ENCODE data around the gene PHLDB2. TPM values are rescaled to one million over a fixed set of nuclear protein-coding genes. Genes with fewer than 3 reads are reported as not detected.

Gene PHLDB2
- total RNA-seq, 1 experiment from 2014 or later, result 39.6 TPM

- Histone ChIP-seq H3K27me3 (ENCODE audit: control insufficient read depth, insufficient read depth, low read length) (no peaks in the 10 kb centered on the region), H3K4me3 (ENCODE audit: insufficient read depth, low read depth, low read length) (no peak overlapping the region), H3K36me3 (replicated peaks; ENCODE audit: control insufficient read depth, insufficient read depth, low read length) (no peaks in the 10 kb centered on the region)
- no peak for DNase-seq
Observed at GRCh38 chr3:111961461-111962164, 102.5 kb downstream of the PHLDB2 start.

DNA sequence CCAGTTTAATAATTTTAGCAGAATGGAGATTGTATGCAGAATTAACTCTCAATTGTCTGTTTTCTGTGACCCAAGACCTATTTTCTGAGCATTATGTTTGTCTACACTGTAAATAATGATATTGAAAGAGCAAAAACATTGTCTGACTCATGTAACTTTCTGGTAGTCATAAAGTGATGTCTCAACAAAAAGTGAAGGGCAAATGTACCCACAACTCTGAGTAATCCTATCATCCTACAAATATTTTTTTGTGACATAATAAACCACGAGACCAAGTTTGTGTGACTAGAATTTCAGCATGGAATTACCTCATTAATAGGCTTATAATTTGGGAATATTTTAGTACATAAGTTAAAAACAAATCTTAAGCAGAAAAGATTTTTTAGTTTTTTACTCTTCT lies 104.4 kb downstream of the PHLDB2 start:
- H3K27me3 ChIP-seq (ENCODE audit: control insufficient read depth, insufficient read depth, low read length), result no peaks in the 10 kb centered on the region
- DNase-seq, result no peak
- no peak overlapping the region for H3K4me3 ChIP-seq (ENCODE audit: insufficient read depth, low read depth, low read length)
- no peaks in the 10 kb centered on the region for H3K36me3 ChIP-seq (replicated peaks; ENCODE audit: control insufficient read depth, insufficient read depth, low read length)

- no peak for DNase-seq
- Histone ChIP-seq H3K4me3 (ENCODE audit: insufficient read depth, low read depth, low read length) (no peak overlapping the region), H3K36me3 (replicated peaks; ENCODE audit: control insufficient read depth, insufficient read depth, low read length) (no peaks in the 10 kb centered on the region), H3K27me3 (ENCODE audit: control insufficient read depth, insufficient read depth, low read length) (no peaks in the 10 kb centered on the region)
Observed at GRCh38 chr3:111965484-111965883, 106.4 kb downstream of the PHLDB2 start.

- no peaks in the 10 kb centered on the region for H3K36me3 ChIP-seq (replicated peaks; ENCODE audit: control insufficient read depth, insufficient read depth, low read length)
- H3K27me3 ChIP-seq (ENCODE audit: control insufficient read depth, insufficient read depth, low read length), result no peaks in the 10 kb centered on the region
- no peak overlapping the region for H3K4me3 ChIP-seq (ENCODE audit: insufficient read depth, low read depth, low read length)
- DNase-seq, result no peak
Observed at GRCh38 chr3:111967068-111967467, 108.0 kb downstream of the PHLDB2 start.

DNA sequence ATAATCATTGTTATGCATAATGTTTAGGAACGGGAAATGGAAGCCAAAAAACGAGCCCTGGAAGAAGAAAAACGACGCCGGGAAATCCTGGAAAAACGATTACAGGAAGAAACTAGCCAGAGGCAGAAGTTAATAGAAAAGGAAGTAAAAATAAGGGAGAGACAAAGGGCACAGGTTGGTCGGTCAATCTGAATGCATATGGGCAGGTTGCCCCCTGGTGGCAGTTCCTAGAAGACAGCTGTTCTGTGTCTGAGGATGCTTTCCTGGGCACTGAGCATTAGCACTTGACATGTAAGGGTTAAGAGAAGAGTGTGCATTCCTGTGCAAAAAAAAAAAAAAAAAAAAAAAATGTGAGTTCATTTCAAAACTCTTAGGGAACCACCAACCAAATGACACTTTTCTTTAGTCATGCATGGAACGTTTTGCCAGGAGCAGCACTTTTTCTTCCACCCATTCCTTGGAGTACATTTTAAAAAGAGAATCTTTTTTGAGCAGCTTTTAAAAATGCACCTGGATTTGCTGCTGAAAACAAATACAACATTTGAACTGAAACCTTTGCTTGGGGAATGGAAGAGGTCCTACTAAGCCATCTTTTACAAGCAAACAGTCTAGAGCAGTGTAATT lies 108.7 kb downstream of the PHLDB2 start:
- H3K36me3 ChIP-seq (replicated peaks; ENCODE audit: control insufficient read depth, insufficient read depth, low read length), result no peaks in the 10 kb centered on the region

DNA sequence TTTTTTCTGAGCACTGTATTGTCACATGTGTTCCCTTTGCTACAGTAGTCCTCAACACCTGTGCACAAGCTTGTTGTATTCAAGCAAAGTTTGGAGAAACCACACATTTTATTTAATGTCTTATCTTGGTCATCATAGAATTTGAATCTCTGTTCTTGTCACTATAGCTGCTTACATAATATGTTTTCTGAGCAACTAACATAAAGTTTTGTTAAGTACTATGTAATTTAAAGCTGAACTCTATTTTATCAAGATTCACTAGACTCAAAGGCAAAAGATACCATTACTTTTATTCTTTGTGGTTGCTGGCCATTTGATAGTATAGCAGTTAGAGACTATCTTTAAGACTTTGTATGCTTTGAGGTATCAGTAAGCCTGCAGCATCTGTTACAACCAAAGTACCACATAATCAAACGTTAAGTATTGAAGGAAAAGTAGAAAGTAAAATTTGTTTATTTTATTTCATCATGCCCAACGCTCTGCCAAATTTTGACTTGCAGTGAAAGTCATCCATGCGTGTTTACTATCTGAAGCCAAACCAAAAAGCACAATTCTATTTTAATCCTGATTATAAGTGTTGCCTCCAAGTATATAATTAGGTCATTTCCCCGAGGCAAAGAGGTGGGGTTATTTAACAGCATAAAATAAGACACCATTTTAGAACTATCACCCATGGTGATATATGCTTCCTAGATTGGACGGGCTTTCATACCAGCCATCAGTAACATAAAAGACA lies 109.4 kb downstream of the PHLDB2 start:
- Histone ChIP-seq H3K27me3 (ENCODE audit: control insufficient read depth, insufficient read depth, low read length) (no peaks in the 10 kb centered on the region), H3K36me3 (replicated peaks; ENCODE audit: control insufficient read depth, insufficient read depth, low read length) (no peaks in the 10 kb centered on the region), H3K4me3 (ENCODE audit: insufficient read depth, low read depth, low read length) (no peak overlapping the region)
- no peak for DNase-seq

More for the DNA sequence above, 108.7 kb downstream of the PHLDB2 start:
- H3K27me3 ChIP-seq (ENCODE audit: control insufficient read depth, insufficient read depth, low read length), result no peaks in the 10 kb centered on the region
- no peak overlapping the region for H3K4me3 ChIP-seq (ENCODE audit: insufficient read depth, low read depth, low read length)
- DNase-seq, result no peak

DNA sequence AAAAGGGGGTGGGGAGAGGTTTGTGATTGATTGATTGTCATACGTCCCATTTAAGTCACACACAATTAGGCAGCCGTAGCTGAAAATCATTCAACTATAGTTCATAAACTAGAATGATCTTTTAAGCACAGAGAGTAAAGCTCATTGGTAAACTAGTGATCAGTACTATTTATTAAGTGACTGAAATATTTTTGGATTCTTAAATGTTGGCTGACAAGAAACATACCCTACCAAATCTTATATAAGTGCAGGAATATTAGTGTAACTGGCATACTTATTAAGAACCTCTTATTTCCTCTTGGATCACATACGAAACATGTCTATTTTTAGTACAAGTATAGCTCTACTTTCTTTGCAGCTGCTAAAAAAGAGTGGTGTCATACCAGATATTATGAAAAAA lies 111.3 kb downstream of the PHLDB2 start:
- Histone ChIP-seq H3K36me3 (replicated peaks; ENCODE audit: control insufficient read depth, insufficient read depth, low read length) (no peaks in the 10 kb centered on the region), H3K27me3 (ENCODE audit: control insufficient read depth, insufficient read depth, low read length) (no peaks in the 10 kb centered on the region), H3K4me3 (ENCODE audit: insufficient read depth, low read depth, low read length) (no peak overlapping the region)
- no peak for DNase-seq

GRCh38 chr3:111971533-111972130 lies 112.6 kb downstream of the PHLDB2 start:
- H3K27me3 ChIP-seq (ENCODE audit: control insufficient read depth, insufficient read depth, low read length), result no peaks in the 10 kb centered on the region
- no peak overlapping the region for H3K4me3 ChIP-seq (ENCODE audit: insufficient read depth, low read depth, low read length)
- H3K36me3 ChIP-seq (replicated peaks; ENCODE audit: control insufficient read depth, insufficient read depth, low read length), result no peaks in the 10 kb centered on the region
- no peak for DNase-seq

DNA sequence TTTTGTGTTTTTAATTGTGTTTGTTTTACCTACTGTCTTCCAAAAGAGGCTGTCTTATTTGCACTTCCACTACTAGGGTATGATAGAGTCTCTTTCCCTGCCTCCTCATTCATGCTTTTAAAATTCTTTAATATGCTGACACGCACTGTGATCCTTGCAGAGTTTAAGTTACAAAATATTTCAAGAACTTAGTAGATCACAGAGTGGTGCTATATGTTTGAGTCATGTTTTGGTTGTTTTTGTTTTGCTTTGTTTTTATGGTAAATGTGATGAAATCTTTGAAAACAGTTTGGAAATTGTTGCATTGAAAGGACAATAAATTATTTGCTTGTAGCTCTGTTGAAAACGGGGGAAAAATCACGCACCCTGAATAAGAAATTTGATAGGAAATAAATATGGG lies 113.8 kb downstream of the PHLDB2 start:
- no peak for DNase-seq
- no peak overlapping the region for H3K4me3 ChIP-seq (ENCODE audit: insufficient read depth, low read depth, low read length)
- H3K36me3 ChIP-seq (replicated peaks; ENCODE audit: control insufficient read depth, insufficient read depth, low read length), result no peaks in the 10 kb centered on the region
- no peaks in the 10 kb centered on the region for H3K27me3 ChIP-seq (ENCODE audit: control insufficient read depth, insufficient read depth, low read length)

GRCh38 chr3:111975131-111975530 lies 116.1 kb downstream of the PHLDB2 start:
- Histone ChIP-seq H3K27me3 (ENCODE audit: control insufficient read depth, insufficient read depth, low read length) (no peaks in the 10 kb centered on the region), H3K4me3 (ENCODE audit: insufficient read depth, low read depth, low read length) (no peak overlapping the region), H3K36me3 (replicated peaks; ENCODE audit: control insufficient read depth, insufficient read depth, low read length) (no peaks in the 10 kb centered on the region)
- no peak for DNase-seq

DNA sequence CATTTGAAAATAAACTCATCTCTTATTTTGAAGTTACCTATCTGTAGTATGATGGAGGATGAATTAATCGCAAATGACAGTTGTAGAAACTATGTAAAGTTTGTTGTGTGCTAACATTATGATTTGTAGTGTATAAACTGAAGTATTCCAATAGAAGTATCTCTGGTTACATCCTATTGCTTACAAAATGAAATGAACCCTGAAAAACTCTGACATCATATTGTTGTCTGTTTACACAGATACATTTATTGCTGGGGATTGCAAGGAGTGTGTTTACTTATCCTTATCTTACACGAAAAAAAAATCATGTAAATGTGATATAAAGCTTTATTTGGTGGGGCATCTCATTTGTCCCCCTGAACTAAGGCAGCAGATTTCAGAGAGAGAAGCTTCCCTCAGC lies 117.2 kb downstream of the PHLDB2 start:
- Histone ChIP-seq H3K27me3 (ENCODE audit: control insufficient read depth, insufficient read depth, low read length) (no peaks in the 10 kb centered on the region), H3K36me3 (replicated peaks; ENCODE audit: control insufficient read depth, insufficient read depth, low read length) (no peaks in the 10 kb centered on the region), H3K4me3 (ENCODE audit: insufficient read depth, low read depth, low read length) (no peak overlapping the region)
- no peak for DNase-seq

DNA sequence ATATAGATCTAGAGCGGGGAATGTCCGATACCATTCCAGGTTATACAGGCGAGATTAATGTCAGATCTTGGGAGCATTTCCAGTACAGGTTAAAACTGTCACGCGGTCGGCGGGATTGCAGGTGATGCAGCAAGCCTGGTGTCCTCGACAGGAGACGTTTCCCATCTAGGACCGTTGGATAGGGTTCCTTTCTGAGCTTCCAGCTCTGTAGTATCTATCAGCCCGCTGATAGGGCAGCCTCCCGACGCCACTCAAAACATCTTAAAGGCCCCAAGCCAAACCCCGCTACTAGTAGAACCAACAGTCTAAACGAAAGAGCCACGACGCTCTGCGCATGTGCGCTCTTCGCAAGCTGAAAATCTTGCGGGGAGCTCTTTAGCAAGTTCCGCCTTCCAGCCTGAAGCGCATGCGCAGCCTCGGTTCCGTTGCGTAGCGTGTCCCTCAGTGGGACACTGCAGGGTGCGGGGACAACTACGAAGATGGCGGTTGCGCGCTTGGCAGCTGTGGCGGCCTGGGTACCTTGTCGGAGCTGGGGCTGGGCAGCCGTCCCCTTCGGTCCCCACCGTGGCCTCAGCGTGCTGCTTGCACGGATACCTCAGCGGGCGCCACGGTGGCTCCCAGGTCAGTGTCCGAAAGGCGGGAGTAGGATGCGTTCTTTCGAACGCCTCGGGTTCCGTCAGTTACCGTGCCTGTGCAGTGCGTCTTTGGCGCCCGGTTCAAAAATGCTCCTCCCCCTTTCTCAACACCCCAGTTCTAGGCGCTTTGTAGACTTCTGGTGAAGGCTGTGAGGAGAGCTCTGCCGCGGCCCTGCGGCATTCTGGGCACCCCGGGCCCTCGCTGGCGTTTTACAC lies 119.7 kb downstream of the PHLDB2 start, which contains the start of gene ABHD10:
TSS of gene ABHD10 (plus strand) at position 444 of the 851 bp plus-strand sequence. CDS start at position 480, 36 bp downstream.
- no peaks in the 10 kb centered on the region for H3K36me3 ChIP-seq (replicated peaks; ENCODE audit: control insufficient read depth, insufficient read depth, low read length)

GRCh38 chr3:111979434-111980038 lies 120.5 kb downstream of the PHLDB2 start:
- no peak for DNase-seq

More for the DNA sequence above, 119.7 kb downstream of the PHLDB2 start, which contains the start of gene ABHD10:
- H3K27me3 ChIP-seq (ENCODE audit: control insufficient read depth, insufficient read depth, low read length), result no peaks in the 10 kb centered on the region
- DNase-seq, result peak; percentile 81
- H3K4me3 ChIP-seq (ENCODE audit: insufficient read depth, low read depth, low read length), result peak within 1 kb of the TSS; percentile 60

More at GRCh38 chr3:111979434-111980038, 120.5 kb downstream of the PHLDB2 start:
- H3K4me3 ChIP-seq (ENCODE audit: insufficient read depth, low read depth, low read length), result peak overlapping the region; percentile 60
- H3K27me3 ChIP-seq (ENCODE audit: control insufficient read depth, insufficient read depth, low read length), result no peaks in the 10 kb centered on the region
- no peaks in the 10 kb centered on the region for H3K36me3 ChIP-seq (replicated peaks; ENCODE audit: control insufficient read depth, insufficient read depth, low read length)

Measured in H7 (cell line).